Measurements from ENCODE around the gene CPNE5. TPM values are rescaled to one million over a fixed set of nuclear protein-coding genes. Genes with fewer than 3 reads are reported as not detected.

The CPNE5 gene
- total and polyA plus RNA-seq, 2 of the 4 experiments (the other 2 are of a cell fraction): 0.07 TPM; not detected in 1

- in situ Hi-C loops (cut with MboI; ENCODE audit: low sequenced_read_pairs) (loop anchor here (5.0 kb wide), 2 partner anchors 242 to 442 kb away; no protein-coding TSS in a partner anchor), dilution Hi-C loops (cut with HindIII; ENCODE audit: low sequenced_read_pairs, unreplicated experiment) (no loop called here)
Measured at GRCh38 chr6:36769676-36770499, 69.4 kb downstream of the CPNE5 start.

More at GRCh38 chr6:36769676-36770499, 69.4 kb downstream of the CPNE5 start:
- H3K27me3 ChIP-seq (ENCODE audit: control insufficient read depth, insufficient read depth, low read length): peaks cover 2% of the 10 kb centered on the region; the same call in 1 of the 2 replicates
- no peak overlapping the region for H4K5ac ChIP-seq (ENCODE audit: low read depth, low read length)
- intact Hi-C loops (cut with micrococcal nuclease): loop anchor here (5.0 kb wide), 1 partner anchor 442 kb away; no protein-coding TSS in a partner anchor
- H4K20me1 ChIP-seq (ENCODE audit: insufficient read depth, low read length): no peaks in the 10 kb centered on the region
- no peak overlapping the region; the same call in 1 of the 2 replicates for H3K27ac ChIP-seq (ENCODE audit: insufficient read depth, low read length)
- POLR2A ChIA-PET (ENCODE audit: unreplicated experiment): no interaction called here
- TF ChIP-seq RCOR1 (IDR thresholded peaks at IDR 0.05; ENCODE audit: insufficient replicate concordance, low read length): no peak
- no peak for TF ChIP-seq MAFK (IDR thresholded peaks at IDR 0.05; ENCODE audit: low read depth, low read length)
- no peak for TF ChIP-seq MAZ (IDR thresholded peaks at IDR 0.05; ENCODE audit: borderline replicate concordance, low read depth, low read length)
- TF ChIP-seq CTCF (conservative IDR thresholded peaks at IDR 0.05; ENCODE audit: low read depth, low read length): no peak
- TF ChIP-seq CEBPB (IDR thresholded peaks at IDR 0.05; ENCODE audit: low read depth, low read length): no peak
- no peak for TF ChIP-seq MXI1 (IDR thresholded peaks at IDR 0.05; ENCODE audit: borderline replicate concordance, low read depth, low read length)
- TF ChIP-seq RFX5 (IDR thresholded peaks at IDR 0.05; ENCODE audit: low read depth, low read length): no peak
- no peak for TF ChIP-seq POLR2A (IDR thresholded peaks at IDR 0.05; ENCODE audit: low read depth, low read length)
- no peak for TF ChIP-seq RAD21 (IDR thresholded peaks at IDR 0.05; ENCODE audit: low read length)
- TF ChIP-seq SMC3 (IDR thresholded peaks at IDR 0.05; ENCODE audit: low read depth, low read length): no peak
- no peak for TF ChIP-seq FOS (IDR thresholded peaks at IDR 0.05; ENCODE audit: low read depth, low read length)
- TF ChIP-seq NFE2L2 (IDR thresholded peaks at IDR 0.05; ENCODE audit: low read depth, low read length): no peak
- no peak for TF ChIP-seq ELK1 (IDR thresholded peaks at IDR 0.05; ENCODE audit: borderline replicate concordance, low read depth, low read length)
- peaks cover 11% of the 10 kb centered on the region for H3K4me1 ChIP-seq (ENCODE audit: control insufficient read depth, insufficient read depth, low read length)
- peak overlapping the region; percentile 81 for H2AFZ ChIP-seq (replicated peaks; ENCODE audit: low read length, poor library complexity)
- no TSS peak for BruUV-seq (replicated peaks)
- H3K4me2 ChIP-seq (ENCODE audit: low read depth, low read length): no peak overlapping the region
- H3K9me3 ChIP-seq (ENCODE audit: control insufficient read depth, insufficient read depth, low read length): no peaks in the 10 kb centered on the region
- H3K4ac ChIP-seq (ENCODE audit: low read depth, low read length): peak overlapping the region; percentile 62
- ATAC-seq (ENCODE audit: low read depth): no peak; the same call in 1 of the 2 replicates
- H3K18ac ChIP-seq (ENCODE audit: low read depth, low read length): no peak overlapping the region
- no peaks in the 10 kb centered on the region for H3K79me1 ChIP-seq (ENCODE audit: low read depth in 1 of 2, low read length in 2 of 2)
- H2AK5ac ChIP-seq (ENCODE audit: low read depth, low read length): peak overlapping the region; percentile 91
- no peaks in the 10 kb centered on the region for H3K36me3 ChIP-seq (ENCODE audit: control insufficient read depth, insufficient read depth, low read length)
- peak overlapping the region; percentile 77; the same call in 1 of the 2 replicates for H2BK120ac ChIP-seq (ENCODE audit: low read depth, low read length)
- no peak overlapping the region for H3K4me3 ChIP-seq (ENCODE audit: insufficient read depth, low read depth, low read length)
- no peak overlapping the region for H2BK5ac ChIP-seq (ENCODE audit: low read depth, low read length, poor library complexity, severe bottlenecking)
- H2BK20ac ChIP-seq (ENCODE audit: low read depth, low read length): peak overlapping the region; percentile 60
- H4K91ac ChIP-seq (ENCODE audit: insufficient read depth, low read depth, low read length): peak overlapping the region; percentile 65
- no peak overlapping the region for H3K56ac ChIP-seq (ENCODE audit: extremely low read depth, insufficient read depth, low read length)
- peak; percentile 51 for DNase-seq
- H3K9ac ChIP-seq (ENCODE audit: low read depth, low read length): peak overlapping the region; percentile 16; the same call in 1 of the 2 replicates
- 0 out of 2 replicates have a peak overlapping the region, but pooled peaks have one; percentile 52 for H3K23ac ChIP-seq (ENCODE audit: low read depth, low read length)
- peak overlapping the region; percentile 2; the same call in 1 of the 3 replicates for H2BK15ac ChIP-seq (ENCODE audit: low read depth, low read length)
- H2AK9ac ChIP-seq (replicated peaks; ENCODE audit: low read depth, low read length, poor library complexity): peak overlapping the region; percentile 52
- peak overlapping the region; percentile 65 for H3K14ac ChIP-seq (replicated peaks; ENCODE audit: low read depth, low read length)
- H3K9me1 ChIP-seq (ENCODE audit: insufficient read depth, low read length): peaks cover 22% of the 10 kb centered on the region
- CTCF ChIA-PET: interaction anchor here (0.7 to 2.8 kb wide), 4 partner anchors 10 to 248 kb away, joined by 3 to 13 read pairs (median 8); partner anchors contain the start of gene C6orf89
- peak overlapping the region; percentile 50 to 54 for H4K8ac ChIP-seq (ENCODE audit: low read depth in 2 of 2, low read length in 2 of 2)
- 87% methylated on average over 13 of the region's 18 CpGs; no CpG with 5 or more reads in 1 of the 2 experiments for WGBS, 2 experiments (ENCODE audit: extremely low coverage in 2 of 2, insufficient read length in 1 of 2)
